BE2C (cell line): ENCODE measurements around the gene ITGA6. TPM values are rescaled to one million over a fixed set of nuclear protein-coding genes. Genes with fewer than 3 reads are reported as not detected.

Source experiments
- DNase-seq: peaks from one replicate; pipeline ENCODE4 v3.0.0-alpha.2; 2020
- H3K27me3 ChIP-seq: fragments of 250-450 bp; sonication (Bioruptor Pico); 2 replicates; pipeline ENCODE4 v1.5.1; 2020; ENCODE audit warnings: mild to moderate bottlenecking
- H3K36me3 ChIP-seq: fragments of 250-450 bp; sonication (Bioruptor Pico); 2 replicates; pipeline ENCODE4 v1.5.1; 2020; ENCODE audit warnings: mild to moderate bottlenecking
- H3K4me1 ChIP-seq: fragments of 250-450 bp; sonication (Bioruptor Pico); 2 replicates; pipeline ENCODE4 v1.5.1; 2020
- H3K4me3 ChIP-seq: 2 replicates; pipeline ENCODE4 v1.5.1; 2011; ENCODE audit warnings: low read depth, low read length
- H3K9me3 ChIP-seq: fragments of 250-450 bp; sonication (Bioruptor Pico); 2 replicates; pipeline ENCODE4 v1.5.1; 2020
- CTCF ChIP-seq: IDR thresholded peaks from 2 replicates; pipeline ENCODE4 v1.5.1; 2012; ENCODE audit warnings: mild to moderate bottlenecking, low read depth, low read length
- polyA plus RNA-seq: library from polyadenylated mRNA; unstranded; fragments of >200 nt; gene quantifications from one replicate; pipeline ENCODE4 v1.2.1, GENCODE V29; 2012; ENCODE audit warnings: low read depth, missing spikeins; ENCODE audit not compliant: insufficient read length, insufficient read depth

ITGA6 gene
- 1.5 TPM for polyA plus RNA-seq

GRCh38 chr2:172427256-172427989, at the start of gene ITGA6:
TSS of gene ITGA6 (plus strand) at chr2:172427586.
- no peaks in the 10 kb centered on the region for H3K36me3 ChIP-seq
- H3K4me1 ChIP-seq = no peaks in the 10 kb centered on the region
- H3K9me3 ChIP-seq = no peaks in the 10 kb centered on the region
- H3K4me3 ChIP-seq = peak within 1 kb of the TSS; percentile 59
- peaks cover 5% of the 10 kb centered on the region; the same call in 1 of the 2 replicates for H3K27me3 ChIP-seq
- peak; percentile 62 for DNase-seq
- no peak for TF ChIP-seq CTCF

- no peak overlapping the region for H3K4me3 ChIP-seq
- TF ChIP-seq CTCF = no peak
- H3K9me3 ChIP-seq = no peaks in the 10 kb centered on the region
- H3K27me3 ChIP-seq = no peaks in the 10 kb centered on the region
- H3K4me1 ChIP-seq = no peaks in the 10 kb centered on the region
- no peaks in the 10 kb centered on the region for H3K36me3 ChIP-seq
- DNase-seq = no peak
Observed at GRCh38 chr2:172380436-172381274, 46.7 kb upstream of the ITGA6 start.

- Histone ChIP-seq H3K4me3 (no peak overlapping the region), H3K36me3 (no peaks in the 10 kb centered on the region), H3K27me3 (no peaks in the 10 kb centered on the region), H3K9me3 (no peaks in the 10 kb centered on the region), H3K4me1 (no peaks in the 10 kb centered on the region)
- no peak for DNase-seq
- TF ChIP-seq CTCF = no peak
Observed at GRCh38 chr2:172381275-172382027, 45.9 kb upstream of the ITGA6 start.

GRCh38 chr2:172387361-172387760, 40.0 kb upstream of the ITGA6 start:
- no peak for DNase-seq
- H3K4me3 ChIP-seq = no peak overlapping the region
- no peaks in the 10 kb centered on the region for H3K36me3 ChIP-seq
- no peaks in the 10 kb centered on the region; the same call in 1 of the 2 replicates for H3K4me1 ChIP-seq
- no peaks in the 10 kb centered on the region for H3K27me3 ChIP-seq
- H3K9me3 ChIP-seq = no peaks in the 10 kb centered on the region
- TF ChIP-seq CTCF = no peak

GRCh38 chr2:172389685-172390339, 37.6 kb upstream of the ITGA6 start:
- H3K27me3 ChIP-seq = no peaks in the 10 kb centered on the region
- no peaks in the 10 kb centered on the region for H3K9me3 ChIP-seq
- no peaks in the 10 kb centered on the region for H3K36me3 ChIP-seq
- no peak overlapping the region for H3K4me3 ChIP-seq
- TF ChIP-seq CTCF = no peak
- no peaks in the 10 kb centered on the region; the same call in 1 of the 2 replicates for H3K4me1 ChIP-seq
- no peak for DNase-seq
